Coronary artery (tissue), 2 donors: ENCODE measurements around the gene TRAF3.

Source experiments
- DNase-seq: peaks from one replicate; pipeline ENCODE4 v3.0.0-alpha.2; 2017; ENCODE audit warnings: low spot score
- H3K27ac ChIP-seq, 2 donors: fragments of 200-600 bp; sonication (generic); one replicate each; pipeline ENCODE4 v1.5.1; 2016 to 2019
- H3K4me3 ChIP-seq: fragments of 200-600 bp; sonication (generic); 2 replicates; pipeline ENCODE4 v1.5.1; 2016; ENCODE audit warnings: mild to moderate bottlenecking, moderate library complexity
- CTCF ChIP-seq: fragments of 200-600 bp; sonication (generic); IDR thresholded peaks from one replicate; pipeline ENCODE4 v1.5.1; 2019; ENCODE audit warnings: antibody characterized with exemption

Gene TRAF3

GRCh38 chr14:102910442-102910841, 133.2 kb downstream of the TRAF3 start:
- no peak overlapping the region for H3K4me3 ChIP-seq
- H3K27ac ChIP-seq = no peak overlapping the region
- DNase-seq = no peak
- no peak for TF ChIP-seq CTCF

- DNase-seq = no peak
- H3K4me3 ChIP-seq = no peak overlapping the region
- no peak overlapping the region for H3K27ac ChIP-seq
- TF ChIP-seq CTCF = no peak
Measured at GRCh38 chr14:102911541-102911951, 134.3 kb downstream of the TRAF3 start.

- H3K4me3 ChIP-seq = no peak overlapping the region
- no peak for TF ChIP-seq CTCF
- no peak for DNase-seq
- no peak overlapping the region for H3K27ac ChIP-seq
Measured at GRCh38 chr14:102911991-102912761, 134.9 kb downstream of the TRAF3 start.

- no peak overlapping the region for H3K27ac ChIP-seq
- no peak for DNase-seq
- no peak overlapping the region for H3K4me3 ChIP-seq
- no peak for TF ChIP-seq CTCF
Measured at GRCh38 chr14:102913341-102914211, 136.3 kb downstream of the TRAF3 start.

GRCh38 chr14:102914474-102915291, 137.4 kb downstream of the TRAF3 start:
- no peak overlapping the region for H3K27ac ChIP-seq
- no peak for DNase-seq
- TF ChIP-seq CTCF = no peak
- no peak overlapping the region for H3K4me3 ChIP-seq

GRCh38 chr14:102915292-102916110, 138.3 kb downstream of the TRAF3 start:
- no peak for DNase-seq
- TF ChIP-seq CTCF = no peak
- no peak overlapping the region for H3K27ac ChIP-seq
- no peak overlapping the region for H3K4me3 ChIP-seq
